ENCODE data around the gene ATP5PB. TPM values are rescaled to one million over a fixed set of nuclear protein-coding genes. Genes with fewer than 3 reads are reported as not detected.

The ATP5PB gene
- 351 and 383 TPM in 2 replicates for total RNA-seq

DNA sequence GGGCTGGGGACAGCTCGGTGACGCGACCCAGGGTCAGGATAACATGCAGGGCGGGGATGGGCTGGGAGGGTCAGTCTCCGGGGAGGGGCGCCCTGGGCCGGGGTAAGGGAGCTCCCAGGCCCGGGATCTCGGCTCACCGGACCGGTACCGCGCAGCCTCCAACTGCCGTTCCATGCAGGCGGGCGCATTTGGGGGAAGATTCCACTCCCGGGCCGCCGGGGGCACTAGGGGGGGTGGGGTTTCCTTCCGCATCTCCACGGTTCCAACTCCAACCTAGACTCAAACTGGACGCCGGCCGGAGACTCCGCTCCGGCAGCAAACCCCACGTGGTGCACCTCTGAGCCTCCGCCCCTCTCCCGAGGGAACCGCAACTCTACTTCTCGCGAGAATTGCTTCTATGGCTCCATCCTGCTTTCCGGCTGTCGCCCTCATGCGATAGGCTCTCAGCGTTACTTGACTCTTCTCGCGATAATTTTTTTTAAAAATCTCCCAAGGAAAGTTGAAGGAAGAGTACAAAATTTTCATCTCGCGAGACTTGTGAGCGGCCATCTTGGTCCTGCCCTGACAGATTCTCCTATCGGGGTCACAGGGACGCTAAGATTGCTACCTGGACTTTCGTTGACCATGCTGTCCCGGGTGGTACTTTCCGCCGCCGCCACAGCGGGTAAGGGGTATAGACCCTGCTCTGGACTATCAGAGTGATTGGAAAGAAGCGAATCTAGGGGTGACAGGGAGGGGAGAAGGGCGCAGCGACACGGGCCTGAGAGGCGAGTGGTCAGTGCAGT, at the start of gene ATP5PB, which contains the start of gene WDR77:
TSS of gene ATP5PB (plus strand) at position 547 of the 785 bp plus-strand sequence. CDS start at position 625, 78 bp downstream.
TSS of gene WDR77 (minus strand) at position 339 of the 785 bp plus-strand sequence. CDS start at position 252, 87 bp downstream.

GRCh38 chr1:111503585-111504060, 54.4 kb downstream of the ATP5PB start, which contains the start of the genes ADORA3 and TMIGD3:
ADORA3 (minus strand) TSS chr1:111503633; CDS start chr1:111503354, 279 bp downstream.
TMIGD3 (minus strand) TSS chr1:111503633; CDS start chr1:111503354, 279 bp downstream.

Other genes starting within 250 kb of the ATP5PB start
- gene DENND2D, start 248.8 kb upstream of the ATP5PB start, total RNA-seq, result 22.6 and 22.7 TPM in 2 replicates
- not detected in 2 replicates for gene CHI3L2, start 221.8 kb upstream of the ATP5PB start, total RNA-seq
- gene CHIA, start 158.6 kb upstream of the ATP5PB start, total RNA-seq, result not detected in 2 replicates
- gene OVGP1, start 21.7 kb upstream of the ATP5PB start, total RNA-seq, result 0.11 and 0.16 TPM in 2 replicates
- 42.6 and 66.7 TPM in 2 replicates for gene WDR77, start 208 bp upstream of the ATP5PB start, total RNA-seq
- not detected in 2 replicates for gene C1orf162, start 24.5 kb downstream of the ATP5PB start, total RNA-seq
- gene ADORA3, start 54.2 kb downstream of the ATP5PB start, total RNA-seq, result not detected in 2 replicates
- gene TMIGD3, start 54.2 kb downstream of the ATP5PB start, total RNA-seq, result not detected in 2 replicates
- 21.8 and 26.2 TPM in 2 replicates for gene RAP1A, start 170.3 kb downstream of the ATP5PB start, total RNA-seq